KG1 (cell line): ENCODE results near the gene CLK1.
"Not testable (repeated sequence)": the region's sequence is repeated elsewhere in the genome, so short reads cannot be mapped to it uniquely, and the experiment has no call there.

Source experiments
- DNase-seq: peaks from one replicate; lab custom pipeline; 2025; lab: John Stamatoyannopoulos, UW

The CLK1 gene

DNA sequence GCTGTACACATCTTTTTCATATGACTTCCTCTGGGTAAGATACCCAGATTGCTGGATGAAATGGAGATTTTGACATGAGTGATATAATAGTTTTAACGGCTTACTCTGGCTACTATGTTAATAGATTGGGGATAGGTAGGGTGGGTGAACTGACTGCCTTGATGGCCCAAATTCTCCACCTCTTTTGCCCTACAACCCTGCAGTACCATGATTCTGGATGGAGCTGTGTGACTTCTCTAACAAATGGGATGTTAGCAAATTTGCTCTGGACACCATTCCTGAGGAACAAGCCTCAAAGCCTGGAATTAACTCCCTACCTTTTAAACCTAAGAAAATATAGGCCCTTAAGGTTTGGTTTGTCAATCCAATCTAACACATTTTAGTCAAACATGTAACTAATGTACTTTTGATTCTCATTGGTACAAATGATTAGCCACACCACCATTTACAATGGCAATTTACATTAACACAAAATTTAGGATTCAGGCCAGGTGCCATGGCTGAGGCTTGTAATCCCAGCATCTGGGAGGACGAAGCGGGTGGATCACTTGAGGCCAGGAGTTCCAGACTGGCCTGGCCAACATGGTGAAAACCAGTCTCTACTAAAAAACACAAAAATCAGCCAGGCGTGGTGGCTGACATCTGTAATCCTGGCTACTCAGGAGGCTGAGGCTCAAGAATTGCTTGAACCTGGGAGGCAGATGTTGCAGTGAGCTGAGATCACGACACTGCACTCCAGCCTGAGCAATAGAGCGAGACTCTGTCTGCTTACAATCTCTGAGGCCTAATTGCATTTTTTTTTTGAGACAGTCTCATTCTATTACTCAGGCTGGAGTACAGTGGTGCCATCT, 12.8 kb downstream of the CLK1 start:
- no peak for DNase-seq

DNA sequence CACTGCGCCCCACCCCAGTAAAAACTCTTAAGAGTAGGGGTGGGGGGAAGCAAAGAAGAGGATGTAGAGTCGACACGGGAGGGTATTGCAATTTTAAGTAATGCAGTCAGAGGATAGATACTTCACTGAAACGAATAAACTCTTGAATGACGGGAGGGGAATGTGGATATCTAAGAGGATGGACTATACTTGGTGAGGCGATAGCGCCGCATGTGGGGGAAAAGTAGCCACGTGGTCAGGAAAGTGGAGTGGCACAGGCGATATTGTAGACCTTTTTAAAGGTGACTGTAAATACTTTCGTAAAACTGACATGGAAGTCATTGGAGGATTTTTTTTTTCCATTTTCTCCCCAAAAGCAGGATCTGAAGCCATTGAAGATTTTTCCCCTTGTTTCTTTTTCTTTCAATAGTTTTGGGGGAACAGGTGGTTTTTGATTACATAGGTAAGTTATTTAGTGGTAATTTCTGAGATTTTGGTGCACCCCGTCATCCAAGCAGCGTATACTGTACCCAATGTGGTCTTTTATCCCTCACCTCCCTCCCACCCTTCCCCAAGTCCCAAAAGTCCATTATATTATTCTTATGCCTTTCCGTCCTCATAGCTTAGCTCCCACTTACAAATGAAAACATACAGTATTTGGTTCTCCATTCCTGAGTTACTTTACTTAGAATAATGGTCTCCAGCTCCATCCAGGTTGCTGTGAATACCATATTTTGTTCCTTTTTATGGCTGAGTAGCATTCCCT, 13.8 kb downstream of the CLK1 start:
- DNase-seq = no peak

DNA sequence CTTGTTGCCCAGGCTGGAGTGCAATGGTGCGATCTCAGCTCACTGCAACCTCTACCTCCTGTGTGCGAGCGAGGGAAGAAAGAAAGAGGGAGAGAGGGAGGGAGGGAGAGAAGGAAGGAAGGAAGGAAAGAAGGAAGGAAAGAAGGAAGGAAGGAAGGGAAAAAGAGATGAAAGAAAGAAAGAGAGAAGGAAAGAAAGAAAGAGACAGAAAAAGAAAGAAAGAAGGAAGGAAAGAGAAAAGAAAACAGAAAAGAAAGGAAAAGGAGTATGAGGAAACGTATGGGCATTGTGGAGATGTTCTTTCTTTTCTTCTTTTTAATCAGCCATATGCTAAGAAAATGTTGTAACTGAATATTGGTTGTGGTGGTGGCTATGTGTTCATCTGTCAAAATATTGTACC, 16.5 kb downstream of the CLK1 start:
- DNase-seq = no peak

DNA sequence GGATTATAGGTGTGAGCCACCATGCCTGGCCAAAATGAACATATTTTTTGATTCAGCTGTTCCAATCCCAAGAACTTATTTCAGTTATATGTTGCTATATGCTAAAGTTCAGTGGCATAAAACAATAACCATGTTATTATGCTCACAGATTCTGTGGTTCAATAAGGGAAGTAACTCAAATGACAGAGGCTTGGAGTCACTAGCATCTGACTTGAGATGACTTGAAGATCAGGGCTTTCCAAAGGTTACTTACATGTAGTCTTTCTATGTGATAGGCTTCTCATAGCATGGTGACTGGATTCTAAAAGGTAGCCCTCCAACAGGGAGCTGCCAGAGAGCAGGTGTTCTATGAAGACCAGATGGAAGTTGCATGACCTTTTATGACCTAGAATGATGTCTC, 17.2 kb downstream of the CLK1 start:
- no peak for DNase-seq

DNA sequence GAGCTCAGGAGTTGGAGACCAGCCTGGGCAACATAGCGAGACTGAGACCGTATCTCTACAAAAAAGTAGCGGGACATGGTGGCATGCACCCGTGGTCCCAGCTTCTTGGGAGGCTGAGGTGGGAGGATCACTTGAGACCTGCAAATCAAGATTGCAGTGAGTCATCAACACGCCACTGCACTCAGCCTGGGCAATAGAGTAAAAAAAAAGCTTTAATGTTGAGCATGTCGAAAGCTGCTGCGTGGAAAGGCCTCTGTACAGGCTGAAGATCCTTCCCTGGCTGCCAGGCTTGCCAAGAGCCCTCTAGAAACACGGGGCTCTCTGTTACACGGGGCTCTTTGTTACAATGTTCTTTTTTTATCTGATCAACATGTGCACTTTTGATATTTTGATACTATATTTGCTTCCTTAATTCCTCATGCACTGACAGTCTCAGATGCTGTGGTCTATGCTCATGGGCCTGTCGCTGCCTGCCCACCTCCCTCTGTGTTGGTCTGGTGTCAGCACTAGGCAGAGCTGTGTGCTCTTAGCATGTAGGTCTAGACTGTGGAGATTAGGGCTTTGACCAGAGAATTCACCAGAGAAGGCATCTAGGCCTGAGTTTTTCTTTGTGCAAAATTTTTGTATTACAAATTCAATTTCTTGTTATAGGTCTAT, 18.7 kb downstream of the CLK1 start:
- no peak for DNase-seq

DNA sequence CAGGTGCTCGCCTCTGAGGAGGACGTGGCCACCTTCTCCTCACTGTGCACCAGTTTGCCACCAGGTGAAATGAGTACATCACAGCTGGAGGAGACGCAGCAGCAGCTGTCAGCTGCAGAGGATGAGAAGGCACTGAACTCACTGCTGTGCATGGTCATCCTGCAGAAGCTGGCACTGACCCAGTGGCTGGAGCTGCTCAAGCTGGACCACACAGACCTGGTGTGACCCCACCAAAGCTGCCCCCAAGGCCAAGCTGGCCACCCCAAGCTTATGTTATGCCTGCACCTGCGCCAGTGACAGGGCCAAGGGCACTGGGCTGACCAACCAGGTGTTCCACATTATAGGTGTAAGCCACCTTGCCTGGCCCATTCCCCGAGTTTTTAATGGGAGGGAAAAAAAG, 19.3 kb downstream of the CLK1 start:
- no peak for DNase-seq

DNA sequence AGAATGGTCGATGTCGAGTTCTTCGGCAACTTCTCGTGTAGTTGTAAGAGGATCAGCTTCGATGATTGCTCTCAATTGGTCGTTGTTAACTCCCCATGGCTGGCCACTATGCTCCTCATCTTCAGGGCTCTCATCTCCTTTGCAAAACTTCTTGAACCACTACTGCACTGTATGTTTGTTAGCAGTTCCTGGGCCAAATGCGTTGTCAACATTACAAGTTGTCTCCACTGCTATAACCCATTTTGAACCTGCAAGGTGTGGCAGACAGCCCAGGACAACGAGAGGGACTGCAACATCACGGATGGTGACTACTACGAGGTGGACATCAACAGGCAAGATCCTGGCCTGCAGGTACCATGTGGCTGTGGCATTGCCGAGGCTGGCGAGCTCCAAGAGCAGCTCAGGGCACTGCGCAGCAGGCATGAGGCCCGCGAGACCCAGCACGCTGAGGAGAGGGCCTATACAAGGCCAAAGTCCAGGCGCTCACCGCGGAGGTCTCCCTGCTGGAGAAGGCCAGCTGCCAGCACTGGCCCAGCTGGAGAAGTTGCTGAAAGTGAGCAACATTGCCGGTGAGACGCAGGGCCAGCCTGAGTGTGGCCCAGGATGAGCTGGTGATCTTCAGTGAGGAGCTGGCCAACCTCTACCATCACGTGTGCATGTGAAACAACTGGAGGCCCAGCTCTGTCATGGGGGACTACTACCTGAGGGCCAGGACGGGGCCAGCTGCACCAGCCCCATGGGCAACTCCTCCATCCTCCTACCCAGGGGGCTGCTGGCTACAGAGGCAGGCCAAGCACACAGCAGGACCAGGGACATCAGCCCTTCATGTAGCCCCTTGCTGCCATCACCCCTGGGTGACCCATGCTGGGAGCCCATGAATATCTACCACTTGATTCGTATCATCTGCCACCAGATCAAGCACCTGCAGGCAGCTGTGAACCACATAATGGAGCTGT, 20.2 kb downstream of the CLK1 start:
- no peak for DNase-seq

DNA sequence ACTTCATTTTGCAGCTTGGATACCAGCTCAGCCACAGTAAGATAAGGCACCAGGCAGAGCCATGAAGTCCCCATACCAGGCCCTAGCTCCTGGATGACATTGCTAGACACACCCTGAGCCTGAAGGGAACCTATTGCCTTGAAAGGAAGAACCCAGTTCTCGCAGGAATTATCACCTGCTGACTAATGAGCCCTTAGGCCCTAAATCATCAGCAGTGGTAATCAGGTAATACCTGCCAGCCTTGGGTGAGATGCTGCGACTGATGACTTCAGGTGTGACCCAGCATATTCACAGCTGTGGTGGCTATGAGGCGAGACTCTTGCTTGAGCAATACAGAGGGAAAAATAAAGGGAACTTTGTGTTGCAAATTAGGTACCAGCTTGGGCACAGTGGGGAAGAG, 24.9 kb downstream of the CLK1 start:
- DNase-seq = no peak

DNA sequence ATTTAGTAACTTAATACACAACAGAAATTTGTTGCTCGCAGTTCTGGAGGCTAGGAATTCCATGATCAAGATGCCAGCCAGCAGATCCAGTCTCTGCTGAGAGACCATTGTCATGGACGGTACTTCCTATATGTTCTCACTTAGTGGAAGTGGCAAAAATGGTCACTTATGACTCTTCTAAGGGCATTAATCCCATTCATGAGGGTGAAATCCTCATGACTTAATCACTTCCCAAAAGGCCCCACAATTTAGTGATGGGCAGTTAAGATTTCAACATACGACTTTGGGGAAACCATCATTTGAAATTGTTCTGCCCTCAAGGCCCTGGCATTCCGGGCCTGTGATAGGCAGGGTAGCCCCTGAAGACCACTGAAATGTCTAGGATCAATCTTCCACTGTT, 29.8 kb downstream of the CLK1 start:
- DNase-seq = no peak

DNA sequence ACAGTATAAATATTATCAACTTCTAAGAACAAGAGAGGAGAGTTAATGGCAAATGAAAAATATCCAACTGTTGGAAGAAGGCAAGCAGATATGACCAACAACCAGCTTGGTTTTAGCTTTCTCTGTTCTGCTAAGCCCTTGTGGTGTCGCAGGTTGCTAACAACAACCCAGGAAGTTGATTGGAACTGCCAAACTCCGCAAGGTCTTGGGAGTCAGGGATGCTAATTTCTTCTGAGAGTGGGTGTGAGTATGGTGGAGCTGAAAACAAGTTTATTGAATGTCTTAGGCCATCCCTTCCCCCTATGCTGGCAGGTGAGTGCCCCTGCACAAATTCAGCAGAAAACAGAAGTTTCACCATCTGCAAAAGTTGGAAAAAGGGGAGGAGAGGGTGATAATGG, 35.2 kb downstream of the CLK1 start:
- DNase-seq = no peak

DNA sequence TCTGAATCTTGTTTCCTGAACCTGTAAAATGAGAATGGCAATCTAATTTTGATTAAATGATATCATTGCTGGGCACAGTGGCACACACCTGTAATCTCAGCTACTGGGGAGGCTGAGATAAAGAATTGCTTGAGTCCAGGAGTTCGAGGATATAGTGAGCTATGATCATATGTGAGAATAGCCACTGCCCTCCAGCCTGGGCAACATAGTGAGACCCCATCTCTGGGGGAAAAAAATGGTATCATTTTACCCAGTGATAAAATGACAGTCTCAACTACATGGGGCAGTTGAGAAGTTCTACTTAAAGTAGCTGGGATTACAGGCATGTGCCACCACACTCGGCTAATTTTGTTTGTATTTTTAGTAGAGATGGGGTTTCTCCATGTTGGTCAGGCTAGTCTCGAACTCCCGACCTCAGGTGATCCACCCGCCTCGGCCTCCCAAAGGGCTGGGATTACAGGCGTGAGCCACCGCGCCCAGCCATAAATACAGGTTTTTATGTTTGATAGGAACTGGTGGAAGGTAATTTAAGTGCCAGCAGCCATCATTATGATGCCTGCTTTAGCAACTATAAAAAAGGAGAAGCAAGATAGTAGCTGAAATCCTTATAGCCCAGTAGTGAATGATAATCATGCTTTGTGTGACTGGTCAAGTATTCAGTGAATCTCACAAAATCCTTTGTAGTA, 35.7 kb downstream of the CLK1 start:
- no peak for DNase-seq

DNA sequence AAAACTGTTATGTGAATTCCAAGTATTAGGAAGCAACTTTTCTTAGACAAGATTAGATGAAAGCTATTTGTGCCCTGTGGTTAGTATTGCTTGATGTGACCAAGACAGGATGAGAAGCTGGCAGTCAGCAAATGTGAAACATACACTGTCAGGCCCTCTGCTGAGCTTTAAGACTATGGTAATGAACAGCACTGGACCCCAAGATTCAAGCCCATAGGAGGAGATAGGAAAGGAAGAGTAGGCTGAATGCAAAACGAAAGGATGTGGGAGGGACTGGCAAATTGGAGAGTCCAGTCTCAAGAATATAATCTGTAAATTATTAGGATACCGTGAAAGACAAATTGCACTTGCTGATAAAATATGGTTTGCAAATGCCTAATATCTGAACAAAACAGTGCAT, 36.4 kb downstream of the CLK1 start:
- no peak for DNase-seq

DNA sequence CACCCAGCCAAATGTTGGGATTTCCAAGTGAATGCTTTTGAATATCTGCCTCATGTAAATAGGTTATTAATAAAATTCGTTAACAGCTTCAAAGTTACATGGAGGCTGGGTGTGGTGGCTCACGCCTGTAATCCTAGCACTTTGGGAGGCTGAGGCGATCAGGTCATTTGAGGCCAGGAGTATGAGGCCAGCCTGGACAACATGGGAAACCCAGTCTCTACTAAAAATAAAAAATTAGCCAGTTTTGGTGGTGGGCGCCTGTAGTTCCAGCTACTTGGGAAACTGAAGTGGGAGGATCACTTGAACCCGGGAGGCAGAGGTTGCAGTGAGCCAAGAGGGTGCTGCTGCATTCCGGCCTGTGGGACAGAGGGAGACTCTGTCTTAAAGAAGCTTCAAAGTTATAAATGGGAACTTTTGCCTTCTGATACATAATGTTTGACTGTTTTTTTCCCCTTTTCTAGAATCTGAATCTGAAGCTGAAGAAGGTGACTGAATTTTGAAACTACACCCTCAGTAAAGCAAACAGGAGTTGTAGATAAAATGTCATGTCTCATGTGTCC, 42.7 kb downstream of the CLK1 start:
- no peak for DNase-seq

DNA sequence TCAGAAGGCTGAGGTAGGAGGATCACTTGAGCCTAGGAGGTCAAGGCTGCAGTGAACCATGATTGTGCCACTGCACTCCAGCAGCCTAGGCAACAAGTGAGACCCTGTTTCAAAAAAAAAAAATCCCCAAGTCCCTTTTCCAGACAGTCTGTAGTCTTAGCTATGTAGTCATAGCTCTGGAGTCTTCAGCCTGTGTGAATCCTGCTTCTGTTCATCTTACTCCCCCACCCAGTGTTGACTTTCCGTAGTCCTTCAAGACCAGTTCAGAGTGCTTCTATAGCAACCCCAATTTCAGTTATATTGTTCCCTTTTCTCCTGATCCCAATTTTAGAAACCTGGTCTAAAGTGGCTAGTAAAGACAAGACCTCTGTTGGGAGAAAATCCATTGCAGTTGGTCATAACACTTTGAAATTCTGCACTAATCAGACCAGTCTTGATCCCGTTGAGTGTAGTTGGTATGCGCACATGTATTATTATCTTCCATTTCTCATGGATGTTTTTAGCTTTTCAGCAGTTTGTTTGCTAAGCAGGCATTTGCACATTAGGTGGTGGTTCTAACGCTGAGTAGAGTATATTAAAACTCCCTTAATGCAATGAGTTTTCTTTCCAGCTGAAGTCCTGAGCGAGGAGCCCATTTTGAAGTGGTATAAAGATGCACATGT, 43.8 kb downstream of the CLK1 start:
- DNase-seq = no peak

DNA sequence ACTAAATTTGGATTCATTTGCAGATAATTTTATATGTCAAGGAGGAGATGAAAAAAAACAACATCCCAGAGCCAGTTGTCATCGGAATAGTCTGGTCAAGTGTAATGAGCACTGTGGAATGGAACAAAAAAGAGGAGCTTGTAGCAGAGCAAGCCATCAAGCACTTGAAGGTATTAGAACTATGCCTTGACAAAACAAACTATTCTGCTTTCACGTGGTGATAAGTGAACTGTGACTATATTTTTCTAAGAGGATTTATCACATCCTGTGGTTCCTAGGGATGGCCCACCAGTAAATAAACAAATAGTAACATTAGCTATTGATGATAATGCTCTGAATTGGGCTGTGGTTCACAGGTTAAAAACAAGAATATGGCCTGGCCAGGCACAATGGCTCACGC, 45.7 kb downstream of the CLK1 start:
- DNase-seq = not testable (repeated sequence)

DNA sequence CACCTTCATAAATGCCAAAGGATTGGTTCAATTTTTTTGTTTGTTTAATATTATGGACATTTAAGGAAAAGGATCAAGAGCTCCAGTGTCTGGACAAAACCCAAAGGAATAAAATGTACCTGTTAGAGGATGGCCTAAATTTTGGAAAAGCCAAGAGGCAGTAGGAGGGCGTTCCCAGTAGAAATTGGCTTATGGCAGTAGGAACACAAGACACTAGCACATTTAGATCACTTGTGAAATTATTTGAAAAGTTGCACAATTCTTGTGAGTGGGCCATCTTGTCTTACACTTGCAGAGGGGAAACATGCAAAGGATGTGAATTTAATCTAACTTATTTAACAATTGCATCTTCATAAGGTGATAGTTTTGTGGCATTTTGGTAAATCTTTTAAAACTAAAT, 49.5 kb downstream of the CLK1 start:
- DNase-seq = no peak

DNA sequence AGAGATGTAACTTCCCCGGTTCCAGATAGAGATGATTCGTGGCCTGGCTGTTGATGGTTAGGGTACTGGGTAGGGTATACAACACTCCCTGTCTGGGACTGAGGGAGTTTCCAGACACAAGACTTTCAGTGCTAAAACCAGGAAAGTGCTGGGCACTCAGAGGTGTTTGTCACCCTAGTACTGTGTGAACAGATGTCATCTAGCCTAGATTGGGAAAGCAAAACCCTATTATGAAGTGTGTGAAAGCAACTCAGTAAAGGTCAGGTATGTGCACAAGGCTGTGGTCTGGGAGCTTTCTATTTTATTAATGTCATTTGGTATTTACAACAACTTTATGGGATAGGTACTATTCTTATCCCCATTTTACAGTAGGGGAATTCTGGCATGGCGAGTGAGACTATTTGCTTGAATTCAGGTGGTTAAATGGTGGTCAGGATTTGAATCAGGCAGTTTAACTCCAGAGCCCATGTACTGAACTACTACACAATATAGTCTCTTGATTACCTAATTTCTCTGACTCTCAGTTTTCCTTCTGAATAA, 50.1 kb downstream of the CLK1 start:
- DNase-seq = no peak

DNA sequence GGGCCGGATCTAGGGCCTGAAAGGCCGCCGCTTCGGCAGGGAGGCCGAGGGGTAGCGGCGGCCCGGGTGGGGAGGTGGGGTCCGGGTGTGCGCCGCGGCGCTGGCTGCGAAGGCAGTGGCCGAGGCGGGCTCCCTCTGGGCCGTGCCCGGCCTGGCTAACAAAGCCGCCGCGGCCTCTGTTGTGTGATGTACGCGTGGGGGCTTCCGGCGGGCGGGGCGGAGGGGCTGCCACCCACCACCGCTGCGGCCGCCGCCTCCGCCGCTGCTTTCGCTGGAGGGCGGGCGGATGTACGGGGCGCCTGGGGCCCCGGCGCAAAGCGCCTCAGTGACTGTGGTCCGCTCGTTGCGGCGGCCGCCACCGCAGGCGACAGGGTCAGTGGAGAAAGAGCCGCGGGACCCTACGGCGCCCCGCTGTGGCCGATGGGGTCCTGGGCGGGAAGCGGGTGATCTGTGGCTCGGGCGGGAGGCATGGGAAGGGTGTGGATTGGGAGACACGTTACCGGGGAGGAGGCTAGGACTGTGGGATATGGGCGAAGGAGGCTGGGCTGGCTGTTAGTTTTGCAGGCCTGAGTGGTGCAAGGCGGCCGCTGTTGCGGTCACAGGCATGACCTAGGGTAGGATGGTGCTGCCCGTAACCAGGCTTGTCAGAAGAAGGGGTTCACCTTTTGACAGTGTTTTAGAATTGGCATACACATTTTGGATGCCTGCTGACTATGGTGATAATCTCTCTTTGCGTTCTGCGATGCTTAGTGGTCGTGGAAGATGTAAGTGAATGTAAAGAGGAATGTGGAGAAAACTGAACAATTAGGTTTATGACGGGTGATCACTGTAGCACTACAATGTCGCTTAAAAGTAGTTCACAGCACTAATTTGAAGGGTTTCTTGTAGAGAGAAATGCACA, 52.1 kb downstream of the CLK1 start:
- DNase-seq = peak; percentile 69
